GM19238 (cell line): ENCODE measurements around the gene ELN.
"Not testable (repeated sequence)": the region's sequence is repeated elsewhere in the genome, so short reads cannot be mapped to it uniquely, and the experiment has no call there.

Experiments used
- DNase-seq: peaks from one replicate; pipeline ENCODE4 v3.0.0; 2011; ENCODE audit warnings: low spot score; ENCODE audit not compliant: insufficient read length

Gene ELN

GRCh38 chr7:74000489-74001149, 27.4 kb upstream of the ELN start:
- no peak for DNase-seq

- no peak for DNase-seq
Measured at GRCh38 chr7:74001150-74001494, 26.9 kb upstream of the ELN start.

- no peak for DNase-seq
Measured at GRCh38 chr7:74002474-74003017, 25.4 kb upstream of the ELN start.

- no peak for DNase-seq
Measured at GRCh38 chr7:74003621-74004020, 24.4 kb upstream of the ELN start.

GRCh38 chr7:74006032-74006431, 21.9 kb upstream of the ELN start:
- DNase-seq = no peak

GRCh38 chr7:74006451-74007241, 21.3 kb upstream of the ELN start:
- DNase-seq = no peak

GRCh38 chr7:74007242-74007567, 20.8 kb upstream of the ELN start:
- no peak for DNase-seq

- no peak for DNase-seq
Measured at GRCh38 chr7:74008687-74009086, 19.3 kb upstream of the ELN start.

- no peak for DNase-seq
Measured at GRCh38 chr7:74009719-74010118, 18.3 kb upstream of the ELN start.

- DNase-seq = no peak
Measured at GRCh38 chr7:74010407-74010806, 17.6 kb upstream of the ELN start.

- DNase-seq = not testable (repeated sequence)
Measured at GRCh38 chr7:74011421-74011820, 16.6 kb upstream of the ELN start.

- peak; percentile 85 for DNase-seq
Measured at GRCh38 chr7:74012842-74013249, 15.1 kb upstream of the ELN start.

- DNase-seq = no peak
Measured at GRCh38 chr7:74013539-74014272, 14.3 kb upstream of the ELN start.

GRCh38 chr7:74014931-74015330, 13.0 kb upstream of the ELN start:
- no peak for DNase-seq

- no peak for DNase-seq
Measured at GRCh38 chr7:74015670-74016069, 12.3 kb upstream of the ELN start.

GRCh38 chr7:74017125-74017524, 10.8 kb upstream of the ELN start:
- no peak for DNase-seq

- DNase-seq = no peak
Measured at GRCh38 chr7:74018246-74018895, 9.6 kb upstream of the ELN start.

- no peak for DNase-seq
Measured at GRCh38 chr7:74019149-74019548, 8.8 kb upstream of the ELN start.

- no peak for DNase-seq
Measured at GRCh38 chr7:74020390-74020789, 7.6 kb upstream of the ELN start.

- DNase-seq = no peak
Measured at GRCh38 chr7:74021546-74022320, 6.2 kb upstream of the ELN start.

GRCh38 chr7:74022507-74022906, 5.5 kb upstream of the ELN start:
- DNase-seq = no peak
